ENCODE results near the gene RIN3. TPM values are rescaled to one million over a fixed set of nuclear protein-coding genes. Genes with fewer than 3 reads are reported as not detected.
A peak's percentile ranks its signal among the peaks of the same experiment; 100 is the strongest.

Gene RIN3
- polyA plus RNA-seq, 3 donors = 42.8 to 144 (median 54.6) TPM

- peak; percentile 52 to 62 (median 59) for DNase-seq
- peaks cover 91 to 96% of the 10 kb centered on the region in 2 donors for H3K36me3 Mint-ChIP-seq
- Histone ChIP-seq H3K4me2 (replicated peaks; ENCODE audit: extremely low read depth, low read length, poor library complexity, severe bottlenecking) (peak overlapping the region; percentile 59), H3K9me3 (replicated peaks in 1 of 2; ENCODE audit: control insufficient read depth in 1 of 2, insufficient read depth in 1 of 2, low read length in 2 of 2) (no peaks in the 10 kb centered on the region), H3K27ac (ENCODE audit: low read depth in 1 of 2, low read length in 2 of 2) (peak overlapping the region; percentile 92 to 98), H3K79me2 (ENCODE audit: insufficient read depth, low read length) (peaks cover 98% of the 10 kb centered on the region), H3K4me1 (ENCODE audit: control insufficient read depth in 1 of 2, insufficient read depth in 2 of 2, low read length in 2 of 2) (peaks cover 83 to 95% of the 10 kb centered on the region in 2 donors), H3K27me3 (ENCODE audit: control insufficient read depth in 2 of 2, insufficient read depth in 2 of 2, low read length in 2 of 2) (no peaks in the 10 kb centered on the region), H3K36me3 (replicated peaks in 1 of 2; ENCODE audit: control insufficient read depth in 1 of 2, insufficient read depth in 2 of 2, low read length in 2 of 2) (peaks cover 82 to 88% of the 10 kb centered on the region in 2 donors), H4K20me1 (ENCODE audit: insufficient read depth, low read length) (peaks cover 82% of the 10 kb centered on the region), H3K9ac (ENCODE audit: insufficient read depth, low read length, poor library complexity, severe bottlenecking) (peak overlapping the region; percentile 30), H2AFZ (ENCODE audit: insufficient read depth, low read depth, low read length, poor library complexity, severe bottlenecking) (no peak overlapping the region), H3K4me3 (replicated peaks in 1 of 3; ENCODE audit: low read depth in 2 of 3, low read length in 3 of 3) (peak overlapping the region in 1 of 3 experiments; percentile 52)
- H3K27me3 Mint-ChIP-seq (ENCODE audit: low read depth in 3 of 3) = no peaks in the 10 kb centered on the region
- intact Hi-C loops (cut with micrococcal nuclease) = no loop called here
- no peak for TF ChIP-seq CTCF (IDR thresholded peaks at IDR 0.05)
- WGBS (ENCODE audit: insufficient coverage) = 0% methylated on average over 4 of the region's 8 CpGs
- H3K9me3 Mint-ChIP-seq = peaks cover 0 to 4% (median 0%) of the 10 kb centered on the region in 7 donors
- H3K4me1 Mint-ChIP-seq = peaks cover 84% of the 10 kb centered on the region
- H3K4me3 Mint-ChIP-seq = peak overlapping the region; percentile 55 to 78
- peak overlapping the region; percentile 94 to 100 (median 96) for H3K27ac Mint-ChIP-seq
Measured at GRCh38 chr14:92665661-92666110, 152.1 kb downstream of the RIN3 start.

GRCh38 chr14:92666251-92666650 is 152.7 kb downstream of the RIN3 start:
- Histone ChIP-seq H4K20me1 (ENCODE audit: insufficient read depth, low read length) (peaks cover 82% of the 10 kb centered on the region), H3K4me3 (replicated peaks in 1 of 3; ENCODE audit: low read depth in 2 of 3, low read length in 3 of 3) (peak overlapping the region in 1 of 3 experiments; percentile 52), H3K36me3 (replicated peaks in 1 of 2; ENCODE audit: control insufficient read depth in 1 of 2, insufficient read depth in 2 of 2, low read length in 2 of 2) (peaks cover 77 to 88% of the 10 kb centered on the region in 2 donors), H3K4me2 (replicated peaks; ENCODE audit: extremely low read depth, low read length, poor library complexity, severe bottlenecking) (peak overlapping the region; percentile 59), H3K4me1 (ENCODE audit: control insufficient read depth in 1 of 2, insufficient read depth in 2 of 2, low read length in 2 of 2) (peaks cover 77 to 90% of the 10 kb centered on the region in 2 donors), H3K27ac (ENCODE audit: low read depth in 1 of 2, low read length in 2 of 2) (peak overlapping the region; percentile 92 to 98), H3K9ac (ENCODE audit: insufficient read depth, low read length, poor library complexity, severe bottlenecking) (peak overlapping the region; percentile 30), H2AFZ (ENCODE audit: insufficient read depth, low read depth, low read length, poor library complexity, severe bottlenecking) (no peak overlapping the region), H3K79me2 (ENCODE audit: insufficient read depth, low read length) (peaks cover 98% of the 10 kb centered on the region), H3K27me3 (ENCODE audit: control insufficient read depth in 2 of 2, insufficient read depth in 2 of 2, low read length in 2 of 2) (no peaks in the 10 kb centered on the region), H3K9me3 (replicated peaks in 1 of 2; ENCODE audit: control insufficient read depth in 1 of 2, insufficient read depth in 1 of 2, low read length in 2 of 2) (no peaks in the 10 kb centered on the region)
- H3K9me3 Mint-ChIP-seq = peaks cover 0 to 4% (median 0%) of the 10 kb centered on the region in 7 donors
- TF ChIP-seq CTCF (IDR thresholded peaks at IDR 0.05) = no peak
- H3K4me1 Mint-ChIP-seq = peaks cover 84% of the 10 kb centered on the region
- no peak for DNase-seq
- H3K4me3 Mint-ChIP-seq = peak overlapping the region; percentile 55 to 78
- whole genome bisulfite sequencing (ENCODE audit: insufficient coverage) = 78% methylated on average over 9 of the region's 9 CpGs
- intact Hi-C loops (cut with micrococcal nuclease) = no loop called here
- no peaks in the 10 kb centered on the region for H3K27me3 Mint-ChIP-seq (ENCODE audit: low read depth in 3 of 3)
- peak overlapping the region; percentile 94 to 100 (median 96) for H3K27ac Mint-ChIP-seq
- peaks cover 91 to 96% of the 10 kb centered on the region in 2 donors for H3K36me3 Mint-ChIP-seq
